ENCODE measurements around the gene IQGAP1. TPM values are rescaled to one million over a fixed set of nuclear protein-coding genes. Genes with fewer than 3 reads are reported as not detected.

Gene IQGAP1
- total RNA-seq, 1 experiment from 2014 or later, result 106 TPM

- TF ChIP-seq RELA (CRISPR knock-in tag; IDR thresholded peaks at IDR 0.05; ENCODE audit: borderline replicate concordance) (no peak), KAT7 (CRISPR knock-in tag; IDR thresholded peaks at IDR 0.05; ENCODE audit: borderline replicate concordance) (no peak), TEAD4 (CRISPR knock-in tag; IDR thresholded peaks at IDR 0.05) (no peak), EMX1 (CRISPR knock-in tag; IDR thresholded peaks at IDR 0.05) (no peak), SP1 (CRISPR knock-in tag; conservative IDR thresholded peaks at IDR 0.05) (no peak)
Measured at GRCh38 chr15:90394748-90395442, 6.9 kb downstream of the IQGAP1 start (continued).

- Mint-ChIP-seq H3K4me3 (no peak overlapping the region), H3K27me3 (ENCODE audit: low read depth) (no peaks in the 10 kb centered on the region), H3K27ac (peak overlapping the region; percentile 64; the same call in 1 of the 2 replicates), H3K4me1 (peaks cover 66% of the 10 kb centered on the region), H3K9me3 (no peaks in the 10 kb centered on the region), H3K36me3 (0 out of 2 replicates have a peak, but pooled peaks cover 3% of the 10 kb centered on the region)
- CTCF ChIA-PET, result no interaction called here
- TF ChIP-seq E2F1 (CRISPR knock-in tag; IDR thresholded peaks at IDR 0.05), result no peak
- no peak for TF ChIP-seq CTCF (IDR thresholded peaks at IDR 0.05)
- TF ChIP-seq USF1 (CRISPR knock-in tag; IDR thresholded peaks at IDR 0.05), result no peak
- TF ChIP-seq NR2C2 (CRISPR knock-in tag; IDR thresholded peaks at IDR 0.05), result no peak
- TF ChIP-seq NR3C1 (CRISPR knock-in tag; conservative IDR thresholded peaks at IDR 0.05; ENCODE audit: low read depth), result no peak
- TF ChIP-seq ATF6 (CRISPR knock-in tag; IDR thresholded peaks at IDR 0.05), result no peak
- no peak for TF ChIP-seq CREB1 (CRISPR knock-in tag; IDR thresholded peaks at IDR 0.05)
- POLR2A ChIA-PET, result no interaction called here
- no peak for DNase-seq (ENCODE audit: low spot score)
- no peak for ATAC-seq
Measured at GRCh38 chr15:90396321-90396720, 8.3 kb downstream of the IQGAP1 start.

- H3K27me3 Mint-ChIP-seq (ENCODE audit: low read depth), result no peaks in the 10 kb centered on the region
- ChIA-PET CTCF (interaction anchor here (0.6 to 2.4 kb wide), 6 partner anchors 12 to 98 kb away, joined by 3 to 8 read pairs (median 3); partner anchors contain the start of gene IQGAP1), POLR2A (interaction anchor here (1.2 kb wide), 1 partner anchor 13 kb away, joined by 7 read pairs; no protein-coding TSS in a partner anchor)
- DNase-seq (ENCODE audit: low spot score) (no peak), ATAC-seq (no peak; the same call in 1 of the 2 replicates)
- peaks cover 59% of the 10 kb centered on the region for H3K4me1 Mint-ChIP-seq
- peak overlapping the region; percentile 50; the same call in 1 of the 2 replicates for H3K4me3 Mint-ChIP-seq
- 0 out of 2 replicates have a peak, but pooled peaks cover 3% of the 10 kb centered on the region for H3K36me3 Mint-ChIP-seq
- peak overlapping the region; percentile 97 for H3K27ac Mint-ChIP-seq
- H3K9me3 Mint-ChIP-seq, result no peaks in the 10 kb centered on the region
- no peak for TF ChIP-seq CTCF (IDR thresholded peaks at IDR 0.05)
- TF ChIP-seq ZNF281 (CRISPR knock-in tag; IDR thresholded peaks at IDR 0.05), result no peak
- no peak for TF ChIP-seq ZNF138 (CRISPR knock-in tag; conservative IDR thresholded peaks at IDR 0.05)
- TF ChIP-seq ZBTB43 (CRISPR knock-in tag; IDR thresholded peaks at IDR 0.05), result no peak
- no peak for TF ChIP-seq MAX (CRISPR knock-in tag; IDR thresholded peaks at IDR 0.05)
- no peak for TF ChIP-seq IRF1 (CRISPR knock-in tag; IDR thresholded peaks at IDR 0.05)
Measured at GRCh38 chr15:90400005-90400758, 12.1 kb downstream of the IQGAP1 start.

All from WTC11 (cell line).